Astrocyte (in vitro differentiated cells and primary cell): ENCODE measurements around the gene CWF19L1. TPM values are rescaled to one million over a fixed set of nuclear protein-coding genes. Genes with fewer than 3 reads are reported as not detected.

Experiments
- DNase-seq: peaks from one replicate; pipeline ENCODE4 v3.0.0-alpha.2; 2010; ENCODE audit warnings: low read depth
- FAIRE-seq: peaks from 2 replicates; lab custom pipeline; 2011; peaks lifted over from hg19 to GRCh38; lab: Jason Lieb, UNC
- H2AFZ ChIP-seq: 2 replicates; pipeline ENCODE4 v1.6.0; 2012; ENCODE audit warnings: low read depth, low read length, inconsistent platforms
- H3K27ac ChIP-seq: 2 replicates; pipeline ENCODE4 v1.5.1; 2011; ENCODE audit warnings: low read depth, low read length, inconsistent platforms
- H3K27me3 ChIP-seq: 2 replicates; pipeline ENCODE4 v1.6.0; 2011; ENCODE audit warnings: low read length, inconsistent platforms; ENCODE audit not compliant: insufficient read depth
- H3K36me3 ChIP-seq: 2 replicates; pipeline ENCODE4 v1.5.1; 2011; ENCODE audit warnings: low read length, inconsistent platforms; ENCODE audit not compliant: insufficient read depth
- H3K4me1 ChIP-seq: 2 replicates; pipeline ENCODE4 v1.5.1; 2011; ENCODE audit warnings: low read length, inconsistent platforms; ENCODE audit not compliant: insufficient read depth
- H3K4me2 ChIP-seq: 2 replicates; pipeline ENCODE4 v1.6.0; 2012; ENCODE audit warnings: low read length, inconsistent platforms
- H3K4me3 ChIP-seq: 2 replicates; pipeline ENCODE4 v1.5.1; 2011; ENCODE audit warnings: low read depth, mild to moderate bottlenecking, low read length, inconsistent platforms; ENCODE audit not compliant: insufficient read depth
- H3K79me2 ChIP-seq: 2 replicates; pipeline ENCODE4 v1.6.0; 2012; ENCODE audit warnings: mild to moderate bottlenecking, low read length, inconsistent platforms; ENCODE audit not compliant: insufficient read depth
- H3K9ac ChIP-seq: 2 replicates; pipeline ENCODE4 v1.6.0; 2012; ENCODE audit warnings: mild to moderate bottlenecking, low read length, inconsistent platforms
- H3K9me3 ChIP-seq: 2 replicates; pipeline ENCODE4 v1.5.1; 2012; ENCODE audit warnings: low read depth, mild to moderate bottlenecking, low read length, inconsistent platforms; ENCODE audit not compliant: insufficient read depth
- H4K20me1 ChIP-seq: 2 replicates; pipeline ENCODE4 v1.6.0; 2012; ENCODE audit warnings: low read length, inconsistent platforms; ENCODE audit not compliant: insufficient read depth
- H3K27ac Mint-ChIP-seq: one replicate; pipeline ENCODE4 v1.8.0; 2021; ENCODE audit warnings: mild to moderate bottlenecking, mixed read lengths; ENCODE audit not compliant: unreplicated experiment
- H3K27me3 Mint-ChIP-seq: one replicate; pipeline ENCODE4 v1.8.0; 2021; ENCODE audit warnings: low read depth, mixed read lengths; ENCODE audit not compliant: unreplicated experiment
- H3K36me3 Mint-ChIP-seq: one replicate; pipeline ENCODE4 v1.8.0; 2021; ENCODE audit warnings: low read depth, mixed read lengths; ENCODE audit not compliant: unreplicated experiment
- H3K4me1 Mint-ChIP-seq: one replicate; pipeline ENCODE4 v1.8.0; 2021; ENCODE audit warnings: low read depth, mixed read lengths; ENCODE audit not compliant: unreplicated experiment
- H3K4me3 Mint-ChIP-seq: one replicate; pipeline ENCODE4 v1.8.0; 2021; ENCODE audit warnings: mild to moderate bottlenecking, moderate library complexity, mixed read lengths; ENCODE audit not compliant: unreplicated experiment
- H3K9me3 Mint-ChIP-seq: one replicate; pipeline ENCODE4 v1.8.0; 2021; ENCODE audit warnings: mild to moderate bottlenecking, mixed read lengths; ENCODE audit not compliant: unreplicated experiment
- CTCF ChIP-seq: IDR thresholded peaks from 2 replicates; pipeline ENCODE4 v1.5.1; 2011; ENCODE audit warnings: low read depth, mild to moderate bottlenecking, inconsistent platforms, low read length, moderate library complexity; ENCODE audit not compliant: insufficient read depth
- EZH2 ChIP-seq: IDR thresholded peaks from 2 replicates; pipeline ENCODE4 v1.6.1; 2012; ENCODE audit warnings: mild to moderate bottlenecking, low read length, inconsistent platforms; ENCODE audit not compliant: insufficient read depth
- total RNA-seq: library from RNA; stranded (reverse); gene quantifications from 2 replicates; pipeline ENCODE4 v1.2.1, GENCODE V29; 2021

Gene CWF19L1
- total RNA-seq, 1 donor from 2014 or later = 23.2 TPM

- no peak overlapping the region for H3K4me2 ChIP-seq
- no peaks in the 10 kb centered on the region for H3K27me3 ChIP-seq
- H3K9me3 ChIP-seq = no peaks in the 10 kb centered on the region
- Mint-ChIP-seq H3K27me3 (no peaks in the 10 kb centered on the region), H3K27ac (no peak overlapping the region), H3K4me1 (peaks cover 1% of the 10 kb centered on the region), H3K4me3 (no peak overlapping the region), H3K36me3 (peaks cover 11% of the 10 kb centered on the region), H3K9me3 (no peaks in the 10 kb centered on the region)
- H4K20me1 ChIP-seq = peaks cover 11% of the 10 kb centered on the region
- TF ChIP-seq EZH2 (no peak), CTCF (no peak)
- H3K9ac ChIP-seq = no peak overlapping the region
- DNase-seq = no peak
- H3K79me2 ChIP-seq = peaks cover 27% of the 10 kb centered on the region
- FAIRE-seq = no peak
- peaks cover 51% of the 10 kb centered on the region for H3K36me3 ChIP-seq
- H3K4me1 ChIP-seq = no peaks in the 10 kb centered on the region
- no peak overlapping the region for H2AFZ ChIP-seq
- no peak overlapping the region for H3K4me3 ChIP-seq
- no peak overlapping the region for H3K27ac ChIP-seq
These were observed 44.9 kb downstream of the CWF19L1 start for GRCh38 chr10:100222529-100222928.

GRCh38 chr10:100216006-100216405 lies 51.4 kb downstream of the CWF19L1 start:
- no peaks in the 10 kb centered on the region for H3K9me3 ChIP-seq
- Mint-ChIP-seq H3K9me3 (no peaks in the 10 kb centered on the region), H3K36me3 (peaks cover 8% of the 10 kb centered on the region), H3K27me3 (no peaks in the 10 kb centered on the region), H3K27ac (no peak overlapping the region), H3K4me3 (no peak overlapping the region), H3K4me1 (no peaks in the 10 kb centered on the region)
- no peak overlapping the region for H3K4me2 ChIP-seq
- H3K79me2 ChIP-seq = no peaks in the 10 kb centered on the region
- no peak overlapping the region for H3K9ac ChIP-seq
- DNase-seq (no peak), FAIRE-seq (no peak)
- H3K27ac ChIP-seq = no peak overlapping the region
- H3K36me3 ChIP-seq = peaks cover 54% of the 10 kb centered on the region
- no peak for TF ChIP-seq EZH2
- no peak for TF ChIP-seq CTCF
- H4K20me1 ChIP-seq = no peaks in the 10 kb centered on the region
- H3K4me3 ChIP-seq = no peak overlapping the region
- H3K4me1 ChIP-seq = no peaks in the 10 kb centered on the region
- H3K27me3 ChIP-seq = no peaks in the 10 kb centered on the region
- no peak overlapping the region for H2AFZ ChIP-seq

GRCh38 chr10:100209303-100209702 lies 58.1 kb downstream of the CWF19L1 start:
- H3K36me3 ChIP-seq = peaks cover 19% of the 10 kb centered on the region

More at GRCh38 chr10:100209303-100209702, 58.1 kb downstream of the CWF19L1 start:
- TF ChIP-seq EZH2 (no peak), CTCF (no peak)
- H3K4me1 ChIP-seq = peaks cover 8% of the 10 kb centered on the region
- no peak overlapping the region for H3K4me3 Mint-ChIP-seq
- H3K9me3 Mint-ChIP-seq = no peaks in the 10 kb centered on the region
- H3K79me2 ChIP-seq = no peaks in the 10 kb centered on the region
- H3K4me3 ChIP-seq = no peak overlapping the region
- peak; percentile 76 for DNase-seq
- H3K27ac ChIP-seq = no peak overlapping the region
- H3K27me3 ChIP-seq = no peaks in the 10 kb centered on the region
- H3K27me3 Mint-ChIP-seq = no peaks in the 10 kb centered on the region
- no peak overlapping the region for H2AFZ ChIP-seq
- no peaks in the 10 kb centered on the region for H3K9me3 ChIP-seq
- peak; percentile 45 for FAIRE-seq
- no peak overlapping the region for H3K27ac Mint-ChIP-seq
- peaks cover 4% of the 10 kb centered on the region for H3K4me1 Mint-ChIP-seq
- H4K20me1 ChIP-seq = no peaks in the 10 kb centered on the region
- peaks cover 7% of the 10 kb centered on the region for H3K36me3 Mint-ChIP-seq
- H3K9ac ChIP-seq = no peak overlapping the region
- H3K4me2 ChIP-seq = peak overlapping the region; percentile 22
